Endodermal cell (in vitro differentiated cells): ENCODE measurements around the gene SKA3. TPM values are rescaled to one million over a fixed set of nuclear protein-coding genes. Genes with fewer than 3 reads are reported as not detected.

Experiments used
- DNase-seq: peaks from one replicate; pipeline ENCODE4 v3.0.0-alpha.2; 2017
- H3K27ac ChIP-seq: 2 replicates; pipeline ENCODE4 v1.5.1; 2013; ENCODE audit warnings: mild to moderate bottlenecking, low read depth, low read length, moderate library complexity
- H3K27me3 ChIP-seq: 2 replicates; pipeline ENCODE4 v1.6.1; 2013; ENCODE audit warnings: mild to moderate bottlenecking, low read length, moderate library complexity; ENCODE audit not compliant: insufficient read depth, control insufficient read depth, poor library complexity, severe bottlenecking
- H3K36me3 ChIP-seq: 2 replicates; pipeline ENCODE4 v1.7.0; 2013; ENCODE audit warnings: mild to moderate bottlenecking, low read length, moderate library complexity; ENCODE audit not compliant: control insufficient read depth, insufficient read depth
- H3K4me1 ChIP-seq: one replicate; pipeline ENCODE4 v1.7.0; 2013; ENCODE audit warnings: low read length; ENCODE audit not compliant: control insufficient read depth, insufficient read depth
- H3K4me3 ChIP-seq: 2 replicates; pipeline ENCODE4 v1.5.1; 2013; ENCODE audit warnings: mild to moderate bottlenecking, low read length, moderate library complexity
- H3K9ac ChIP-seq: 2 replicates; pipeline ENCODE4 v1.6.1; 2013; ENCODE audit warnings: mild to moderate bottlenecking, low read length, moderate library complexity; ENCODE audit not compliant: poor library complexity, severe bottlenecking; ENCODE audit errors: extremely low read depth
- H3K9me3 ChIP-seq: 2 replicates; pipeline ENCODE4 v1.6.1; 2013; ENCODE audit warnings: mild to moderate bottlenecking, low read length, moderate library complexity; ENCODE audit not compliant: control insufficient read depth
- H3K27ac Mint-ChIP-seq: 2 replicates; pipeline ENCODE4 v1.8.0; 2020; ENCODE audit warnings: mixed read lengths
- H3K27me3 Mint-ChIP-seq: 2 replicates; pipeline ENCODE4 v1.8.0; 2021; ENCODE audit warnings: mild to moderate bottlenecking, mixed read lengths; ENCODE audit not compliant: insufficient read depth
- H3K36me3 Mint-ChIP-seq: 2 replicates; pipeline ENCODE4 v1.8.0; 2020; ENCODE audit warnings: low read depth, mixed read lengths
- H3K4me1 Mint-ChIP-seq: 2 replicates; pipeline ENCODE4 v1.8.0; 2020; ENCODE audit warnings: mixed read lengths
- H3K4me3 Mint-ChIP-seq: 2 replicates; pipeline ENCODE4 v1.8.0; 2020; ENCODE audit warnings: mild to moderate bottlenecking, moderate library complexity, mixed read lengths
- H3K9me3 Mint-ChIP-seq: 2 replicates; pipeline ENCODE4 v1.8.0; 2020; ENCODE audit warnings: mild to moderate bottlenecking, mixed read lengths
- CTCF ChIP-seq: fragments of 200-600 bp; sonication (generic); conservative IDR thresholded peaks from 2 replicates; pipeline ENCODE4 v1.5.0; 2021; ENCODE audit warnings: antibody characterized with exemption, mild to moderate bottlenecking
- WGBS, 2 experiments: methylation state at CpG; one replicate each; pipeline versions ENCODE4 v1.1.5 to v1.1.7; 2013; ENCODE audit warnings: missing lambda C conversion rate in 2 of 2, mixed read lengths in 1 of 2; ENCODE audit not compliant: insufficient coverage in 1 of 2, insufficient read length in 1 of 2; 5-methylcytosine and 5-hydroxymethylcytosine counted together
- total RNA-seq, 2 donors: library from RNA; stranded (reverse); fragmentation: NEBNext Ultra II Directional in 1 of 2; extraction: Animal tissue kit (Norgen Biotek cat#: 25700) in 1 of 2; gene quantifications; 2 replicates in 1 of 2; 3 replicates in 1 of 2; pipeline ENCODE4 v1.2.1, GENCODE V29; 2021

The SKA3 gene
- total RNA-seq, 2 donors from 2014 or later, result 24.1 to 35.3 TPM

- H3K4me3 Mint-ChIP-seq, result no peak overlapping the region
- H3K36me3 Mint-ChIP-seq, result no peaks in the 10 kb centered on the region
- no peaks in the 10 kb centered on the region for H3K27me3 Mint-ChIP-seq
- H3K27ac Mint-ChIP-seq, result no peak overlapping the region
- Histone ChIP-seq H3K4me3 (no peak overlapping the region), H3K27ac (no peak overlapping the region), H3K27me3 (no peaks in the 10 kb centered on the region), H3K9me3 (peaks cover 8% of the 10 kb centered on the region), H3K4me1 (no peaks in the 10 kb centered on the region), H3K9ac (no peak overlapping the region), H3K36me3 (no peaks in the 10 kb centered on the region)
- no peak for DNase-seq
- 96 to 100% methylated on average over 3 to 9 of the region's 9 CpGs for WGBS, 2 experiments
- peaks cover 13% of the 10 kb centered on the region for H3K9me3 Mint-ChIP-seq
- TF ChIP-seq CTCF, result no peak
- no peaks in the 10 kb centered on the region for H3K4me1 Mint-ChIP-seq
Observed at GRCh38 chr13:21121616-21122015, 54.7 kb downstream of the SKA3 start.

GRCh38 chr13:21120191-21120590, 56.2 kb downstream of the SKA3 start:
- no peak overlapping the region for H3K4me3 Mint-ChIP-seq
- 90 to 93% methylated on average over 4 to 6 of the region's 6 CpGs for WGBS, 2 experiments

GRCh38 chr13:21119526-21119925, 56.8 kb downstream of the SKA3 start:
- H3K36me3 Mint-ChIP-seq, result no peaks in the 10 kb centered on the region
- no peak for DNase-seq
- no peak for TF ChIP-seq CTCF
- peaks cover 13% of the 10 kb centered on the region for H3K9me3 Mint-ChIP-seq
- peaks cover 2% of the 10 kb centered on the region for H3K27me3 Mint-ChIP-seq
- Histone ChIP-seq H3K4me1 (no peaks in the 10 kb centered on the region), H3K27ac (no peak overlapping the region), H3K36me3 (no peaks in the 10 kb centered on the region), H3K4me3 (no peak overlapping the region), H3K9ac (no peak overlapping the region), H3K27me3 (no peaks in the 10 kb centered on the region), H3K9me3 (peaks cover 9% of the 10 kb centered on the region)
- WGBS, 2 experiments, result 100% methylated on average over 1 of the region's 2 CpGs; no CpG with 5 or more reads in 1 of the 2 experiments
- H3K4me1 Mint-ChIP-seq, result no peaks in the 10 kb centered on the region
- no peak overlapping the region for H3K27ac Mint-ChIP-seq
- no peak overlapping the region for H3K4me3 Mint-ChIP-seq

More at GRCh38 chr13:21120191-21120590, 56.2 kb downstream of the SKA3 start:
- no peak for DNase-seq
- peaks cover 2% of the 10 kb centered on the region for H3K27me3 Mint-ChIP-seq
- no peaks in the 10 kb centered on the region for H3K4me1 Mint-ChIP-seq
- no peak overlapping the region for H3K27ac ChIP-seq
- peaks cover 9% of the 10 kb centered on the region for H3K9me3 ChIP-seq
- no peaks in the 10 kb centered on the region for H3K27me3 ChIP-seq
- no peaks in the 10 kb centered on the region for H3K36me3 ChIP-seq
- H3K4me3 ChIP-seq, result no peak overlapping the region
- peaks cover 13% of the 10 kb centered on the region for H3K9me3 Mint-ChIP-seq
- no peak overlapping the region for H3K27ac Mint-ChIP-seq
- no peak for TF ChIP-seq CTCF
- no peak overlapping the region for H3K9ac ChIP-seq
- no peaks in the 10 kb centered on the region for H3K4me1 ChIP-seq
- no peaks in the 10 kb centered on the region for H3K36me3 Mint-ChIP-seq
